Thymus (tissue), 11 donors: ENCODE results near the gene WDR1. TPM values are rescaled to one million over a fixed set of nuclear protein-coding genes. Genes with fewer than 3 reads are reported as not detected.

Source experiments
- DNase-seq, 9 donors: peaks; one replicate each; pipeline ENCODE4 v3.0.0-alpha.2; 2013; ENCODE audit warnings: low spot score in 9 of 9, low read depth in 6 of 9, missing footprints in 1 of 9
- H3K27ac ChIP-seq, 2 donors: one replicate each; pipeline ENCODE4 v1.5.1; 2013; ENCODE audit warnings: control low read depth in 1 of 2, low read depth in 1 of 2, low read length in 1 of 2, mild to moderate bottlenecking in 1 of 2, moderate library complexity in 1 of 2
- H3K27me3 ChIP-seq, 2 donors: one replicate each; pipeline ENCODE4 v1.5.1; 2013; ENCODE audit warnings: low read length in 1 of 2; ENCODE audit not compliant: control insufficient read depth in 2 of 2, insufficient read depth in 1 of 2
- H3K36me3 ChIP-seq, 2 donors: one replicate each; pipeline ENCODE4 v1.5.1; 2013; ENCODE audit warnings: low read length in 1 of 2, mild to moderate bottlenecking in 1 of 2, moderate library complexity in 1 of 2; ENCODE audit not compliant: control insufficient read depth in 2 of 2, insufficient read depth in 2 of 2
- H3K4me1 ChIP-seq, 2 donors: one replicate each; pipeline ENCODE4 v1.5.1; 2013; ENCODE audit warnings: low read length in 2 of 2; ENCODE audit not compliant: control insufficient read depth in 2 of 2, insufficient read depth in 2 of 2
- H3K4me3 ChIP-seq, 2 donors: one replicate each; pipeline ENCODE4 v1.5.1; 2013; ENCODE audit warnings: low read length in 2 of 2, control low read depth in 1 of 2, mild to moderate bottlenecking in 1 of 2
- H3K9me3 ChIP-seq, 2 donors: one replicate each; pipeline ENCODE4 v1.5.1; 2013; ENCODE audit warnings: low read length in 1 of 2, mild to moderate bottlenecking in 1 of 2; ENCODE audit not compliant: control insufficient read depth in 2 of 2, insufficient read depth in 1 of 2
- WGBS: extraction: QIAGEN DNeasy Blood & Tissue Kit; methylation state at CpG from one replicate; pipeline ENCODE4 v1.1.7; 2013; 5-methylcytosine and 5-hydroxymethylcytosine counted together
- polyA plus RNA-seq: library from polyadenylated mRNA; stranded (reverse); fragments of 200-250 nt; gene quantifications from one replicate; pipeline ENCODE4 v1.2.3, GENCODE V29; 2013
- total RNA-seq: library from RNA; stranded (reverse); fragments of 120-200 nt; gene quantifications from one replicate; pipeline ENCODE4 v1.2.4, GENCODE V29; 2013
- donor health status: healthy.

Gene WDR1
- total and polyA plus RNA-seq, 2 donors: 141 to 166 TPM

DNA sequence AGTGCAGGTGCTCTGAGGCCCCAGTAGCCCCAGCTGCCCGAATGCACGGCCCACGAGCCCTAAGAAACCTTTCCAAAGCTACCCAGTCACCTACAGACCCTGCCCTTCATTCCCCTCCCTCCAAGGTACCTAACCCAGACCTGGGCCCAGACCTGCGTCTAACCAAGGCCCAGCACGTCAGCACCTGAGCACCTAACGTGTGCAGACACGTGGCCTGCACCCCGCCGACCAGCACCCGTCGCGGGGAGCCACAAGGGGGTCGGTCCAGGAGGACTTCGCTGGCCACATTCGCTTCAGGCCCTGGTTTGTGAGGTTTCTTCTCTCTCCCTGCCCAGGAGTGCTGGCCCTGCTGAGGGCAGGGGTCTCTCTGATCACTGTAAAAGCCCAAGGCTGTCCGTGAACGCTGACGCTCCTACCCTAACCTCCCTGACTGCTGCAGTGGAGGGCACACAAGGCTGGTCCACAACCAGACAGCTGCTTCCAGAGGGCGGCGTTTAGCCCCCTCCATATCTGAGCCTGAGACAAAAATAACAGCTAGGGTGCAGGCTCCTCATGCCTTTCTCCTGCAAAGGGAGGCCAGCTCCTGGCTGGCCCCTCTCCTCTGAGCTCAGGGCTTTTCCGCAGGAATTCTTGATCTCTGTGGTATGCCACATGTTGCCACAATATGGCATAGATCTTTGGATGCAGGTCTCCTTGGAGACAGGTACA, 31.8 kb downstream of the WDR1 start:
- Histone ChIP-seq H3K36me3 (peaks cover 98 to 99% of the 10 kb centered on the region in 2 donors), H3K27ac (no peak overlapping the region), H3K27me3 (no peaks in the 10 kb centered on the region), H3K4me3 (no peak overlapping the region), H3K9me3 (no peaks in the 10 kb centered on the region), H3K4me1 (peaks cover 0 to 3% of the 10 kb centered on the region in 2 donors)
- 92% methylated on average over 21 of the region's 21 CpGs for WGBS
- DNase-seq: no peak

DNA sequence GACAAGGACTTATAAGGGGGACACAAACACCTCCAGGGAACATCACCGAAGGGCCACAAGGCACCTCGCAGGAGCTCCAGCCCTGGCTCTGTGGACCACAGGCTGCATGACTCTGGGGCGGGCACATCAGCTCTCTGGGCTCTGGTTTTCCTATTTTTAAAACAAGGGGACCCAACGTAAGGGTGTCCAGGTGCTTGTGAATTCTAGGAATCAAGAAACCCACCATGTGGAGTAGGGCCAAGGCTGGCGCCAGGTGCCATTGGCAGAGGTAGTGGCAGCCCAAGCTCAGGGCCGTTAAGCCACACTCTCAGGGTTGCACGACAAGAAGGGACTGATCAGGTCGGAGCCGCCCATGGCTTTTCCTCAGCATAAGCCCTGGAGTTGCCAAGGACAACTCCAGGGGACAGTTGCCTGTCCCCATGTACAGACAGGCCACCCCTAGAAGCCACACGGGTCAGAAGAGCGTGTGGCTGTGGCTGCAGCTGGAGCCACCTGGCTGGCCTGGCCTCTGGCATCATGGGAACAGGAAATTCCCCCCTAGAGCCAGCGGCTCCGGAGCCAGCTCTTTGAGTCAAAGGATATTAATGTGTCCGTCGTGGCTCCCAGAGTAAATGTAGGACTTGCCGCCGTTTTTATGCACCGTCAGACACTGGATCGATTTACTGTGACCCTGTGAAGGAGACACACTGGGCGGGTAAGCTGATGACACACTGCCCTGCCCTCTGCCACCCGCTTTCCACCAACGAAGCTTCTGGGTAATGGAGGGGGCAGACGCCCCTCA, 32.5 kb downstream of the WDR1 start:
- 87% methylated on average over 23 of the region's 23 CpGs for WGBS
- no peaks in the 10 kb centered on the region for H3K9me3 ChIP-seq
- H3K36me3 ChIP-seq: peaks cover 98 to 100% of the 10 kb centered on the region in 2 donors
- no peak overlapping the region for H3K27ac ChIP-seq
- no peak overlapping the region for H3K4me3 ChIP-seq
- no peak for DNase-seq
- peaks cover 0 to 3% of the 10 kb centered on the region in 2 donors for H3K4me1 ChIP-seq
- no peaks in the 10 kb centered on the region for H3K27me3 ChIP-seq

DNA sequence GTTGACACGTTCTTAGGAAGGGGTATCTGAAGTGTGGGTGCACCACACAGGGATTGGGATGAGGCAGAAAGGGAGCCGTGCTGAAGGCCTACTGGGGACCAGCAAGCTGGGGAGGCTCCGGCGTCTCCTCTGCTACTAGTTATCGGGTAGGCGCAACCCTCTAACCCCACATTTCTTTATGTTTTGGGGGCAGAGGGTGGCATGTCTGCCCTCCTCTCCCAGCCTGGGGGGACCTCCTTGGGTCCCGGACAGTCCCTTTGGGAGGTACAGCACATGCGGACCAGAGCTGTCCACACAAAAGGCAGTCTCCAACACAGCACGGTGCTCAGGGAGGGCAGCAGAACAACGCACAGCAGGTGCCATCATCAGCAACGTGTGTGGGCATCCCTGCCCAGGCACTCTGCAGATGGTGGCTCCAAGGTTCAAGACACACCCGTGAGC, 33.2 kb downstream of the WDR1 start:
- 94% methylated on average over 12 of the region's 12 CpGs for WGBS
- Histone ChIP-seq H3K27ac (no peak overlapping the region), H3K27me3 (no peaks in the 10 kb centered on the region), H3K9me3 (no peaks in the 10 kb centered on the region), H3K36me3 (peaks cover 98 to 100% of the 10 kb centered on the region in 2 donors), H3K4me1 (peaks cover 0 to 3% of the 10 kb centered on the region in 2 donors), H3K4me3 (no peak overlapping the region)
- DNase-seq: no peak

DNA sequence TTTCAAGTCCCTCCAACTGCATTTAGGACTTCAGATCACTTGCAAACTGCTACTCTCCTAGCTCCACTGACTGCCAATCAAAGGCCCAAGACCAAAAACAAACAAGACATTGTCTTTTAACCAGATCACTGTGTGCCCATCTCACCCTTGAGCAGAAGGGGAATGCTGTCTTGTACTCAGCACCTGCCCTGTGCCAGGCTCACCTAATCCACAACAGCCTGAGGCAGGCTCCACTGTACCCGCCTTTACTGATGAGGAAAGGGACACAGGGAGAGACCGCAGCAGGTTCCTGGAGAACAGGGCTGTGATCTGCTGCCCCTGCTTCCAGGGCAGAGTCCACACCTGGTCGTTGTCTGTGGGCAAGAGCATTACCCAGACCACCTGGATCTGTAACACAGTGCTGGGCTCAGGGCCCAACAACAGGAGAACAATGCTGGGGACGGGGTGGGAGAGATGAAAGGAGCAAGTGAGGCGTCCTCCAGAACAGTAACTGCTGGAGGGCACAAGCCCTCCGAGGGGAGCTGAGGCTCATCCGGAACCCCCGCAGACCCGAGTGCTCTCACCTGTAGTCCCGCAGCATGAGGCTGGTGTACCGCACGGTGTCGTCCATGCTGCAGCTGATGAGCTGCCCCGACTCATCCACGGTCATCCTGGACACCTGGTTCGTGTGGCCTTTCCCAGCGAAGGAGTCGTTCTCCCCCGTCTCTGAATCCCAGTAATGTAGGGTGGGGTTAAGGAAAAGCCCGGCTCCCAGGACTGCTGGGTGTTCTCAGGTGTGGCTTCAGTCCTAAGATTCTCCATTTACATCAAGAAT, 33.9 kb downstream of the WDR1 start:
- Histone ChIP-seq H3K4me1 (peaks cover 0 to 3% of the 10 kb centered on the region in 2 donors), H3K9me3 (no peaks in the 10 kb centered on the region), H3K4me3 (no peak overlapping the region), H3K27ac (no peak overlapping the region), H3K27me3 (no peaks in the 10 kb centered on the region), H3K36me3 (peaks cover 98 to 100% of the 10 kb centered on the region in 2 donors)
- no peak for DNase-seq
- 97% methylated on average over 20 of the region's 20 CpGs for WGBS

DNA sequence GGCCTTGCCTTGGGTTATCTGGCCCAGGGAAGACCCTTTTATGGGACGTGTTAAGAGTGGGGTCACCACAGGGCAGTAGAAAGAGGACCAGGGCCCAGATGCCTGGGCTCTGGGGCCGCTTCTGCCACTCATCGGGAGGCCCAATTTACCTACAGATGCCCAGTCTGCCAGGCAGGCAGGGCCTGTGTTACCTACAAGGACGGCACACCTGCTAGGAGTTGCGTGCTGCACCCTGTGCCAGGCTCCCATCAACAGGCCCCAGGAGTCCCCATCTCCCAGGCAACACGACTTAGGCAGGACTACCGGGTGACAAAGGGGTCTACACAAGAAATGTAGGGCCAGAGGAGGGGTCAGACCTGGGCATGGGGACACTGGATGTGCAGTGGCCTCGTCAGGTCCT, 34.6 kb downstream of the WDR1 start:
- Histone ChIP-seq H3K36me3 (peaks cover 98 to 100% of the 10 kb centered on the region in 2 donors), H3K4me3 (no peak overlapping the region), H3K27me3 (no peaks in the 10 kb centered on the region), H3K4me1 (peaks cover 0 to 3% of the 10 kb centered on the region in 2 donors), H3K27ac (no peak overlapping the region), H3K9me3 (no peaks in the 10 kb centered on the region)
- 94% methylated on average over 8 of the region's 8 CpGs for WGBS
- DNase-seq: no peak

DNA sequence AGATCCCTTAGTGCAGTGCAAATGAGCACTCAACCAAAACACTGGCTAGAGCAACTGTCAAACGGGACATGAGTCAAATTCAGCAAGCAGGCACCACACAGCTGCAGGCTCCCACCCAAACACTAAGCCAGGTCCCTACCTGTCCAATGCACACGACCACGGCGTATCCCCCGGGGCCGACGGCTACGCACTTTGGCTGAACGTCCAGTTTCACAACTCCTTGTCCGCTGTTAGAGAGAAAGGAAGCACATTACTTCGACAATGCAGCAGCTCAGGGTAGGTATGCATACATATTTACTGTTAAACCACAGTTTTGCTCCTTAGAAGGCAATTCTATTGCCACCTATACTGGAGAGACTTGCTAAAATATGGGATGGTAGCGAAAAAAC, 35.4 kb downstream of the WDR1 start:
- WGBS: 97% methylated on average over 12 of the region's 12 CpGs
- DNase-seq: no peak
- no peaks in the 10 kb centered on the region for H3K9me3 ChIP-seq
- H3K4me3 ChIP-seq: no peak overlapping the region
- peaks cover 98 to 100% of the 10 kb centered on the region in 2 donors for H3K36me3 ChIP-seq
- peaks cover 0 to 3% of the 10 kb centered on the region in 2 donors for H3K4me1 ChIP-seq
- no peaks in the 10 kb centered on the region for H3K27me3 ChIP-seq
- no peak overlapping the region for H3K27ac ChIP-seq

DNA sequence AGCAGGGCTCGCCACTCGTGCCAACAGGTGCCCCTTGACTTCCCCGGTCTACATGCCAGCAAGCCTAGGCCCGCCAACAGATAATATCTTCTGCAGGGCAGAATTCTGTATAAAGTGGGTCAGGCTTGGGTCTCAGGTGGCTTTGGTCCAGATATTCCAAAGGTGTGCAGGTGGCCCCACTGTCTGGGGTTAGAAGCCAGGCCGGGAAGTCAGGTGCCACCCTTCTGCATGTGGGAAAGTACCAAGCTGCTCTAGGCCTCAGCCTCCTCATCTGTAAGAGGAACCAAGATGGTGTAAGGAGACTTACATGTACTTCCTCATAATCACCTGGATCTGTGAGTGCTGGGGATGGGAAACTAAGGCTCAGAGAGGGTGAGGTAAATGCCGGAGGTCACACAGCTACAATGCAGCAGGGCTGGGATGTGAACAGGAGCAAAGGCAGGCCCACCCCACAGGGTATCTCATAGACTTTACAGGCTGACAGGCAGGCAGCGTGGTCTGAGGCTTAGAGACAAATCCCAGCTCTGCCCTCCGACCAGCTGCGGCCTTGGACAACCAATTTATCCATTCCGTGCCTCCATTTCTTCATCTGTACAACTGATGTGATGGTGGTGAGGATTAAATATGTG, 35.9 kb downstream of the WDR1 start:
- H3K27me3 ChIP-seq: no peaks in the 10 kb centered on the region
- peaks cover 0 to 3% of the 10 kb centered on the region in 2 donors for H3K4me1 ChIP-seq
- no peak overlapping the region for H3K27ac ChIP-seq
- H3K9me3 ChIP-seq: no peaks in the 10 kb centered on the region
- no peak overlapping the region for H3K4me3 ChIP-seq
- DNase-seq: no peak
- 97% methylated on average over 10 of the region's 10 CpGs for WGBS
- H3K36me3 ChIP-seq: peaks cover 99 to 100% of the 10 kb centered on the region in 2 donors

DNA sequence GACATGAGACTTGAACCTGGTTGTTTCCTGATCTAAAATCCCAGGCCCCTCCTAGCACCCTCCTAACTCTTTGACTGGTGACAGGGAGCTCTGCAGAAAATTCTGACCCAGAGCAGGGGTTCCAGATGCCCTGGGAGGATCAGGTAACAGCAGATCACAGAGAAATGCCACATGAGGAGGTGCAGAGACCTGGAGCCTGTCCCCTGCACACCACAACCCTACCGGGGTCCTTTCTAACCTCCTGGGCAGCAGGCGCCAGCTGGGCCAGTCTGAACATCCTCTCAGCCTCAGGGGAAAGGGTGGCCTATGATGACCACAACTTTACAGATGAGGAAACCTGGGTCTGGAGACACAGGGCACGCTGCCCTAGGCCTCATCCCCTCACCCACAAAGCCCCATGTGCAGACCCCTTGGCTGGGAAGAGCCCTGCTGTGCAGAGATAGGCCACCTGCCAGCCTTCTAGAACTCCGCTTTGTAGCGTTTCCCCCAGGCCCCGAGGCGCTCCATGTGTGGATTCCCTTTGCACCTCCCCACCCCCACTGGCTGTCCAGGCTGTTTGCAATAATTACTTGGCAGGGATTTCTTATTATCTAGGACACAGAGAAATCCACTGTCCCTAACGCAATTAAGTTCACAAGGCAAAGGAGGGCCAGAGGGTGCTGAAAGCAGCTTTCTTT, 36.5 kb downstream of the WDR1 start:
- DNase-seq: no peak
- no peak overlapping the region for H3K27ac ChIP-seq
- H3K36me3 ChIP-seq: peaks cover 99 to 100% of the 10 kb centered on the region in 2 donors
- no peak overlapping the region for H3K4me3 ChIP-seq
- 86% methylated on average over 8 of the region's 8 CpGs for WGBS
- H3K4me1 ChIP-seq: peaks cover 0 to 3% of the 10 kb centered on the region in 2 donors
- H3K27me3 ChIP-seq: no peaks in the 10 kb centered on the region
- H3K9me3 ChIP-seq: no peaks in the 10 kb centered on the region
